Measurements from ENCODE around the gene BMAL1.
"Not testable (repeated sequence)": the region's sequence is repeated elsewhere in the genome, so short reads cannot be mapped to it uniquely, and the experiment has no call there.

BMAL1 gene

DNA sequence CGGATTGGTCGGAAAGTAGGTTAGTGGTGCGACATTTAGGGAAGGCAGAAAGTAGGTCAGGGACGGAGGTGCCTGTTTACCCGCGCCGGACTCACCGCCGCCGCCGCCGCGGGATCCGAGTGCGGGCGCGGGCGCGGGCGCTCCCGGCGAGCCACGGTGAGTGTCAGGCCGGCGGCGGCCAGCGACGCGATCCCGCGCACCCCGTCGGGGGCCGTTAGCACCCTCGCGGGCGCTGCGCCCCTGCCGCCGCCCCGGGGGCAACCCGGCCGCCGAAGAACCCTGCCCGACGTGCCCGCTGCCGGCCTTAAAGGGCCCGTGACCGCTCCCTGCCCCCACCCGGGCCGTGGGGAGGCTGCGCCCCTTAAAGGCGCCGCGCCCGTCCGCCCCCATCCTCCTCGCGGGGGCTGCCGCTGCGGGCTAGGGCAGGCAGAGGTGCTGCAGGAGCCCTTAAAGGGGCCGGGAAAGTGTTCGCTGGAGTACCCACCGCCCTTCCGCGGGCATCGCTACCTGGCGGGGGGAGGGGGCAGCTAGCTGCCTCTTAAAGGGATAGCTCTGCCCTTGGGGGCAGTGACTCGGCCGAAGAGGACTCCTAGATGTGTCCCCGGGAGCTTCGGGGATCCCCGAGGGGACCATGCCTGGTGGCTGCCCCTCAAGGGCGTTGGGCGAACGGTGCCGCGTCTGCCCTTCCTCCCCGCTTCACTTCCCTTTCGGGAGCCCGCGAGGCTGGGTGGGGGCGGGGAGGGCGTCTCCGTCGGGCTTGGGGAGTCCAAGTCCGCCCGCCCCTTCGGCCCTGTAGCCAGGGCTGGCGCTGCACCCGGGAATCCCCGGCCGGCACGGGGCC is at the start of gene BMAL1:
BMAL1 (plus strand) TSS at position 23 of the 841 bp plus-strand sequence. CDS start 76,519 bp downstream, outside the sequence.
- FAIRE-seq: no peak
- DNase-seq (ENCODE audit: extremely low spot score, insufficient read length, low read depth): peak; percentile 11

DNA sequence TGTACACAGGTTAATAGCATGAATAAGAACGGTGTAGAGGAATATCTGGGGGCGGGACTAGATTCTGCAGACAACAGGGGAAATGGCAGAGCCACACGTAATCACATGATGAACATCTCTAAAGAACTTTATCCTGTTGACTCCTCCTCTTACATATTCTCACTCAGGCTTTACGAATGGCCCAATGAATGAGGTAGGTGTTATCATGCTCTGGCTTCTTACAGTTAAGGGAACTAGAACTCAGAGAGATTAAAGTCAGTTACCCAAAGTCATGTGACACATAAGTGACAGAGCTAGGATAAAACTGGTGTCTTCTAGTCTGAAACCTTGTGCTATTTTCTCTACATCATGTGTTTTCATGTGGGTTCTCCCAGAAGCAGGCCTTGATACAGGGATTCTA is 49.0 kb upstream of the BMAL1 start:
- DNase-seq (ENCODE audit: extremely low spot score, insufficient read length, low read depth) (no peak), FAIRE-seq (no peak)

DNA sequence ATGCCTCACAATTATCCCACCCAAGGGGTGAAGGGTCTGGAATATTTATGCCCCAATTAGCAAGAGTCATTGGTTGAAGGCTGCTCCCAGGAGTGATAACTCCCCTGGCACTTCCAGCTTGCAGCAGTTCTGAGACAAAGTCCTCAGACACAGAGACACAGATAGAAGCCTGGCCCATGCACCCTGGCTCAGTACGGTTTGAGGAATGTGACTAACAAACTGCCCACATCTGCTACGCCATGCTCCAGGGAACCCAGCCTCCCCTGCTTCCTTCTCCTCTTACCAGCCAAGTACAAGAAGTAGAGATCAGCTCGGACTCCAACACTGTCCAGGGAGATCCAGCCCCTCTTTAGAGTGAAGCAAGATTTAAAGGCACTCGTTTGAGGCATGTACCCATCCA is 48.5 kb upstream of the BMAL1 start:
- DNase-seq (ENCODE audit: extremely low spot score, insufficient read length, low read depth) (no peak), FAIRE-seq (no peak)

DNA sequence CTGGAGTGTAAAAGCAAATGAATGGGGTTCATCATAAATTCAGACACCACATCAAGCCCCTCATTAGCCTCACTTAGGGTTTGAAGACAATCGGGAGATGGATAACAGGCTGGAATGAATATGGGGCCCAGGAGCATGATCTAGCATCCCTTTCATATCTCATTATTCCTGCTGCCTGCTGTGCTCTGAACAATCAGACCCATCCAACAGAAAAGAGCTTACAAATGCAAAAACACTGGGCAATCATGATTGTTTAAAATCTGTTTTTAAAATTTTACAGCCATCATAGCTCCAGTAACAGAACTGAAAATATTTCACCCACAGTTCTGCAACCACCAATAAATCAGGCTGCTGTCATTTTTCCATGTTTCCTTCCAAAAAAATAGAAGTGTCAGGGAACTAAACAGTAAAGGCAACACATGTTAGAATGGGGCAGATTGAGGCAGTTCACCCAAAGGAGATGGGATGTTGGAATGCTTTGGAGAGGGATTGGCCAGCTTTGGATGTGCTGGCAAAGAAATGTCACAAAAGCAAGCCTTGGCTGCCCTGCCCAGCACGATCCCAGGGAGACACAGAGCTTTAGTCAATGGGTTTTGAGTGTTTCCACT is 47.8 kb upstream of the BMAL1 start:
- FAIRE-seq: no peak

DNA sequence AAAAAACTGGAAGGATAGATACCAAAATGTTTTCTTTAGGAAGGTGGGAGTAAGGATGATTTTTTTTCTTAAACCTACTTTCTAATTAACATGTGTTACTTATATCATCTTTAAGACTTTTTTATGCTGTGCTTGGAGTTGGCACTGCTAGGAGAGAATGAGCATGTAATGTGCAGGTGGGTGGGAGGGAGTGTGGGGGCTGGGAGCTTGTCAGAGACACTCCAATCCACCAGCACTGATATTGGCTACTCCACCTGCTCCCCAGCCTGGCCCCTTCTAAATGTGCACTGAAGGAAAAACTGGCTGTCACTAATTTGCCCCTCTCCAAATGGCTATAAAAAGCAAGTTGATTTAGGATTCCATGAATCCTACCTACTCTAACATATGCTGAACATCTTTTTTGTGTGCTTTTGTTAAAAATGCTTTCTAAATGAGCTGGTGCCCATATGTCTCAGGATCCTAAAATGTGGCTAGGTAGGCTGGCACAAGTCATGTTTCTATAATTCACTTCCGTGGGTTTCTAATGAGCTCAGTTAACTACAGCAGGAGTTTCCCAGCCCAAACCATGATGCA is 44.3 kb upstream of the BMAL1 start:
- DNase-seq (ENCODE audit: extremely low spot score, insufficient read length, low read depth): no peak
- FAIRE-seq: no peak

More for the DNA sequence above, 47.8 kb upstream of the BMAL1 start:
- DNase-seq (ENCODE audit: extremely low spot score, insufficient read length, low read depth): no peak

DNA sequence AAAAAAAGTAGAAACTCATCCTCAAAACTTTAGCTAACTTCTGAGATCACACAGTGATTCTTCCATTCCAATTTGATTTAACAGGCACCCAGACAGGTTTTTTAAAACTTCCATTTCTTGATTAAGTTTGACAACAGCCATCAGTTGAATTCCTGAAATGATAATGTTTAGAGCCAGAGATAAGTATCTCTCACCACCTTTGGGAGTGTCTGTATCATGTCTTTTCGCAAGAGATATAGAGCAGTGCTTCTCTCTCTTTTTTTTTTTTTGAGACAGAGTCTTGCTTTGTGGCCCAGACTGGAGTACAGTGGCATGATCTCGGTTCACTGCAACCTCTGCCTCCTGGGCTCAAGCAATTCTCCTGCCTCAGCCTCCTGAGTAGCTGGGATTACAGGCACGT is 41.7 kb upstream of the BMAL1 start:
- FAIRE-seq: no peak
- DNase-seq (ENCODE audit: extremely low spot score, insufficient read length, low read depth): no peak

DNA sequence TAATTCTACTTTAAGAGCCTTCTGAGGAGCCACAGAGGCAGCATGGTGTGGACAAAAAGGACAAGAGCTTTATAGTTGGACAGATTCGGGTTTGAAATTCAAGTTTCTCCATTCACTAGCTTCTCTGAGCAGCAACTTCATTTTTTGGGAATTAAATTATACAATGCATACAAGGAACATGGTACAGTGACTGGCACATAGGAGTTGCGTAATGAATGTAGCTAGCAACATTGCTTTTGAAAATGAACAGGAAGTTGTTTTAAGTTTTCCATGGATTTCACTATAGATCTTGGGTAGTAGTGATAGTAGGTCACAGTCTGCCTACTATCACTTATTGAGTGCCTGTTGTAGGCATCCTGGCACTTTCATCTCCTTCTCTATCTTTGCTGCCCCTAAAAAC is 41.0 kb upstream of the BMAL1 start:
- FAIRE-seq: no peak
- no peak for DNase-seq (ENCODE audit: extremely low spot score, insufficient read length, low read depth)

DNA sequence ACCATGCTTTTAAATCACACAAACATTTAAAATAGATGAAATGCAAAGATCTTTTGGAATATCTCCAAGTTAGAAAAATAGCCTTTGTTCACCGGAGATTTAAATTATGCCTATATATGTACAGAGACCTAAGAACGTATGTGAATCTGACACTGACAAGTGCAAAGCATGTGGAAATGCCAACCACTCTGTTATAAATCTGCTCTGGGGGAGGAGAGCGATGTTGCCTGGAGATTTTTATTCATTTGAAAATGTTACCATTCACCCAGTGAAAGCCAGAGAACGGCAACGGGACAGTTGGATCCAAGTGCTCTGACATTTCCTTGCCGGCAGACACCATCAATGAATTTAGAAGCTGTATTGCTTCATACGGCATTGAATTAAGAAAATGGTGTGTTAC is 39.8 kb upstream of the BMAL1 start:
- no peak for FAIRE-seq
- DNase-seq (ENCODE audit: extremely low spot score, insufficient read length, low read depth): no peak

DNA sequence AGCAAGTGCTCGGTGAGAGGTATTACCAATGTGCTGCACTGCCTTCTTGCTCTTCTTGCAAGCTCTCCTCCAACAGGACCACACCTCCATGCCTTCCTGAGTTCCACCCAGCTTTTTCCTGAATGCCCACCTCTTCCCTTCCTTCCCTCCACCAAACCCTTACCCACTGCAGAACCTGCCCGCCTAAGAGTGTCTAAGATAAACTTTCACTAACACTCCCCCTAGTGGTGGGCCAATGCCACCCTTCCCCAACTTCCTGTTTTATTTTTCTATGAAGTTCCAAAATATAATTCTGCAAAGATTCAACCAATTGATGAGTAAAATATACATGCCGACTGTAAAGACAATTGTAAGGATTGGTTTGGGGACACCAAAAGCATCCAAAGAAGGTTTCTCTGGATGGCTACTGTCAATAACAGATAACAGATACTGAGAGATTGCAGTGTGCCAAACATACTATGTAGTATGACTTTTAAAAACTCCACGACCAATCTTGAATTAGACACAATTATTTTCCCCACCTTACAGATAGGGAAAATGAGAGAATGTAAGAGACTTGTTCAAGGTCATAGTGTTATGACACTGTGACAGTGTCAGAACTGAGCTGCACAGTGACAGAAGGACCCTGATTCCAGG is 38.6 kb upstream of the BMAL1 start:
- FAIRE-seq (peak; percentile 66), DNase-seq (ENCODE audit: extremely low spot score, insufficient read length, low read depth) (no peak)

DNA sequence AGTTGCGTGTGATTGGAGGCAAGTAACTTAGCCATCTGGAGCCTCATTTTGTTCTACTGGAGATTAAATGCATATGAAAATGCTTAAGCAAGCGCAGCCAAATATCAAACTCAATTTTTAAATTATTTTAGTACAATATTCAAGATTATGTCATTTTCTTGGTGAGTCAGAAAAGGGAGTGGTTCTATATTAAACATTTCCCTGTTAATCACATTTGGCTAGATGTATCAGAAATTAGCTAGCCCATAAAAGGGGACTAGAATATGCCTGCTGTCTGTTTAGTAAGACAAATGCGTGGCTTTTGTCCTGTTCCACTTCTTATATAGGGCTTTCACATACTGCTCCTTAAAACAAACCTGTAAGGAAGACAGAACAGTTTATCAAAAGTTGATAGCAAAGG is 35.0 kb upstream of the BMAL1 start:
- FAIRE-seq: no peak

DNA sequence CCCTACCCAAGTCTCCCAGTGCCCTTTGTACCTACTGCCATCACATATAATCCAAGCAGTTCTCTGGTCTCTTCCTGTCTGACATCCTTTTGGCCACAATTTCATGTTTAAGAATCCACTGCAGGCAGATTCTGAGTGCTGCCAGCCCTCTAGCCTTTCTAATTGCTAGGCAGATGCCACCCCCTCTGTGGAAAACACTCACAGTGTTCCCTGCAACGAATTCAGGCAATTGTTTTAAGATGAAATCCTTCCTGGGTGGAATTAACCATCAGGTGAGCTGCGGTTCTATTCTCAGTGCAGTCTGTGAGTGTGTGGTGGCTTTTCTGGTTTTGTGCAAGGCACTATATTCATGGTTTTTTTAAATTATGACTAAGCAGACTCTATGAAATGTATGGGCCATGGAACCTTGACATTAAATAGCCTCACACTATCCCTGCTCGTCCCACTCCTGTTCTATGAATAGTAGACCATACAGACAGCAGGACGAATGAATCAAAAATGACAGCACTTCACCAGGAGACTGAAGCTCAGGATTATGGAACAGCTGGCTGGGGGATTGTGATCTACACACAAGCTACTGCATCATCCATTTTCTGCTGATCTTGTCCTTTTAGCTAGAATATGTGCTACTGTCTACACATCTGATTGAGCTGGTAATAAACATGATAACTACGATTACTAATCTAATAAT is 29.8 kb upstream of the BMAL1 start:
- FAIRE-seq (no peak), DNase-seq (ENCODE audit: extremely low spot score, insufficient read length, low read depth) (no peak)

More for the DNA sequence above, 35.0 kb upstream of the BMAL1 start:
- DNase-seq (ENCODE audit: extremely low spot score, insufficient read length, low read depth): no peak

DNA sequence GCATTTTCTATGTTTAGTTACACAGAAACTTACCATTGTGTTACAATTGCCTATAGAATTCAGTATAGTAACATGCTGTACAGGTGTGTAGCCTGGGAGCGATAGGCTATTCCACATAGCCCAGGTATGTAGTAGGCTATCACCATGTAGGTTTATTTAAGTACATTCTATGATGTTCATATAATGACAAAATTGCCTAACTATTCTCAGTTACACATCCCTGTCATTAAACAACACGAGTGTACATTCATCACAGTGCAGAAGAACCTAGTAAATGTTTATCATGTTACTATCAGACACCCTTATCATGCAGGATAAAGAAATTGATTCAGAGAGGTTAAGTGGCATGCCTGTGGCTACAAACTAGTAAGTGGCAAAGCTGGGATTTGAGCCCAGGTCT is 28.4 kb upstream of the BMAL1 start:
- FAIRE-seq (no peak), DNase-seq (ENCODE audit: extremely low spot score, insufficient read length, low read depth) (no peak)

DNA sequence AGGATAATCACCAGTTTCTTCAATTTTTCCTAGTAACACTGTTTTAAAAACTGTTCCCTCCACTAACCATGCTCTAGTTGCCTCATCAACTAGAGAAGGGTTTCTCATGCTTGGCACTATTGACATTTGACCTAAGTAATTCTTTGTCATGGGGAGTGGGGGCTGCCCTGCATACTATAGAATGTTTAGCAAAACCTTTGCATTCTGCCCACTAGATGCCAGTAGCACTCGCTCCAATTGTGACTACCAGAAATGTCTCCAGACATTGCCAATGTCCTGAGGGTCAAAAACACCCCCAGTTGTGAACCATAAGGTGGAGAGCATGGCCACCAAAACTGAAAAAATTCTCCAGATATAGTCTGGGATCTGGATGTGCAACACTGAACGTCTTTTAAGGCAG is 27.6 kb upstream of the BMAL1 start:
- FAIRE-seq (no peak), DNase-seq (ENCODE audit: extremely low spot score, insufficient read length, low read depth) (no peak)

DNA sequence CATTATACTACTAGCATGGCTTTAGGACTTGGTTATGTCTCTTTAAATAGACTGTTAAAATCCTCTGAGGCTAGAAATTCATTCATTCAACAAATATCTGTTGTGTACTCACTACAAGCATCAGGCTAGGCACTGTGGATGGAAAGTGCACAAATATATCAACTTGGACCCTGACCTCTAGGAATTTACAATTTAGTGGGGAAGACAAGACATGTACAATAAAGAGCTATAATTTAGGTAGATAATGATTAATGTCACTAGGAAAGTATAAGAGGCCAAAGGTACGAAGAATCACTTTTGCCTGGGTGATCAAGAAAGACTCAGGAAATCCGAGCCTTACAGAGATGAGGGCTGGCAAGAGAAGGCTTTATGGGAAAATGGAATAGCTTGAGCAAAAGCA is 25.6 kb upstream of the BMAL1 start:
- no peak for FAIRE-seq
- DNase-seq (ENCODE audit: extremely low spot score, insufficient read length, low read depth): no peak

DNA sequence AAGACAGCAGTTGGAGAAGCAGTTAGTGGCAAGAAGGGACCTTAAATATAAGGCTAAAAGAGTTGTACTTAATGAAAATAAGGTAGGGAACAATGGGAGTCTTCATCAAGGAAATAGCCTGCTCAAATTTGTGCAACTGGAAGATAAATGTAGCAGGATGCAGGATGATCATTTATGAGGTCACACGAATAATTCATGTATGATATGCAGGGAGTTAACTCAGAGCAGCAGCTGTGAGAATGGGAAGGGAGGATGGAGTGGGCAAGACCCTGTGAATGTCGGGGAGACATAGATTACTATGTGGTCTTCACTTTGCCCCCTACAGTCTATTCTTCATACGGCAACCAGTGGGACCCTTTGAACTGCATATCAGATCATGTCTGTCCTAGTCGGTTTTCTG is 25.2 kb upstream of the BMAL1 start:
- FAIRE-seq (no peak), DNase-seq (ENCODE audit: extremely low spot score, insufficient read length, low read depth) (no peak)

DNA sequence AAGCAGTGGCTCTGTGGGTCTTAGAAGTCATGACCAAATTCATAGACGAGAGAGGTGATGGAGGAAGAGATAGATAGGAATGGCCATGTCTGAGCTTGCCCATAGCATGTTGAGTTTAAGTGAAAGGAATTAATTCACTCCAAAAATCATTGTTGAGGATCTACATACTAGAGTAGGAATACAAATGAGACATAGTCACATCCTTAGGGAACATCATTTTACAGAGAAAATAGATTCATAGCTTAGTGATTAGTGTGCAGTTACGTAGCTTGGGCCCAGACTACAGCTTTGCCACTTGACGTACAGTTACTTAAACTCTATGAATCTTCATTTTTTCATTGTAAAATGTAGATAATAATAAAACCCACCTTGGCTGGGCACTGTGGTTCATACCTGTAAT is 21.4 kb upstream of the BMAL1 start:
- no peak for FAIRE-seq

DNA sequence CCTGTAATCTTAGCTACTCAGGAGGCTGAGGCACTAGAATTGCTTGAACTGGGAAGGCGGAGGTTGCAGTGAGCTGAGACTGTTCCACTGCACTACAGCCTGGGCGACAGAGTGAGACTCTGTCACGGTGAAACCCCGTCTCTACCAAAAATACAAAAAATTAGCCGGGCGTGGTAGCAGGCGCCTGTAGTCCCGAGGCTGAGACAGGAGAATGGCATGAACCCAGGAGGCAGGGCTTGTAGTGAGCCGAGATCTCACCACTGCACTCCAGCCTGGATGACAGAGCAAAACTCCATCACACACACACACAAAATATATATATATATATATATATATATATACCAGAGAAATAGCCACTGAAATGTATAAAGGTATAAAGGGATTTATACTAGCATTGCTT is 19.5 kb upstream of the BMAL1 start:
- FAIRE-seq; DNase-seq (ENCODE audit: extremely low spot score, insufficient read length, low read depth): not testable (repeated sequence)

More for the DNA sequence above, 21.4 kb upstream of the BMAL1 start:
- DNase-seq (ENCODE audit: extremely low spot score, insufficient read length, low read depth): no peak

DNA sequence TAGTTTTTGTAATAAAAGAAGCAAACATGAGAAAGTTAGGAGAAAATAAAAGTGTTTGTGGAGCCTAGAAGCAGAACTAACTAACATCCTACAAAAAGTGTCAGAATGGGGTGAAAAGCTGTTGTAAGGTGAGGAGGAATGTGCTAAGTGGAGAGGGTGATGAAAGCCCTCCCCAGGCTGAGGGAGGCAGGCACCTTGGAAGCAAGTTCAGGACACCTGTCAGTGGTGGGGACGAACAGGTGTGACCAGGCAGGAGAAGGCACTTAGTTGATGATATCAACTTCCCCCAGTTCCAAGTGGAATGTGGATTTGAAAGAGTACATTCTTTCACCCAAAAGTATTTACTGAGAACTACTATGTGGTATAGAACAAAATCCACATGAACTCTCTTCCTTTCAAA is 18.7 kb upstream of the BMAL1 start:
- no peak for DNase-seq (ENCODE audit: extremely low spot score, insufficient read length, low read depth)
- no peak for FAIRE-seq

DNA sequence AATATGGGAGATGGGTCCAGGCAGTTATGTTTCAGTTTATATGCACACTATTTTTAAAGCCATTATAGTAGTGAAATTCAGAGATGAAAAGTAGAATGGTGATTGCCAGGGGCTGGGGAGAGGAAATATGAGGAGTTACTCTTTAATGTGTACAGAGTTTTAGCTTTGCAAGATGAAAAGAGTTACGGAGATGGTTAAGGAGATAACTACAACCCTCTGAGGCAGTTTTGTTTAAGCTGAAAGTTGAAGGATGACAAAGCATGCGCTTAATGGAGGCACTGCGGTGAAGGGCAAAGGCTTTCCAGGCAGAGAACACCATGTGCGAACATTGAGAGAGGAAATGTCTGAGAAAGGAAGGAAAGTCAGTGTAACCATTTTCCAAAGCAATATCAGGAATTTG is 18.2 kb upstream of the BMAL1 start:
- no peak for DNase-seq (ENCODE audit: extremely low spot score, insufficient read length, low read depth)
- no peak for FAIRE-seq

DNA sequence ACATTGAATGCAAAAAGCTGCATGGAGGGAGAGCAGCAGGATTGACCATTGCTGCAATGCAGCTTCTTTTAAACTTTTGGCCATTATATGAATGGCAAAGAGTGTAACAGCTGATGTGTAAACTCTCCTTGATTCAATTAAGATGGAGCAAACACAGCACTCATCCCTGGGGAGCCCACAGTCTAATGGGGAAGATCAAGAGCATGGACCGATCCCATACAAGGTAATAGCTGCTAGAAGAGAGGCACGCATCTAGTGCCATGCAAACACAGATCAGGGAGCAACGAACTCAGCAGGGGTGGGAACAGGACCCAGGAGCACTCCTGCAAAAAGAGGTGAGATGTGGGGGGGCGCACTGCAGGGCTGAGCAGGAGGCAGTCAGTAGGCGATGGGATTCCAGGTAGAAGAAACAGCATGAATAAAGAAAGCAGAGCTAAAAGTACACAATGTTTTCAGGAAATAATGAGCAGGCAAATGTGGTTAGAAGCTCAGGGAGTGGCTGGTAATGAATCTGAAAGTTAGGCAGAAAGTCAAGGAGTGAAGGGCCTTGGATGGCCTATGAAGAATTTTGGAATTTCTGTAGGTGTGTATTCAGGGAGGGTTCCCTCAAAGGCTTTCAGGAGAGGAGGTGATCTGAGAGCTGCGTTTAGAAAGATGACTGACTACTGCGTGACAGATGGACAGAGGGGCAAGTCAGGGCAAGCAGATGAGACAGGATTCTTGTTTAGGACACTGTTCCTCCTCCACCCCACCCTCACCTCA is 17.2 kb upstream of the BMAL1 start:
- FAIRE-seq (no peak), DNase-seq (ENCODE audit: extremely low spot score, insufficient read length, low read depth) (no peak)

Data from GM18507 (cell line).